KBM-7 (cell line): ENCODE data around the gene BCAS1.
"Not testable (repeated sequence)": the region's sequence is repeated elsewhere in the genome, so short reads cannot be mapped to it uniquely, and the experiment has no call there.

ENCODE experiments used
- DNase-seq: peaks from one replicate; pipeline ENCODE4 v3.0.0-alpha.2; 2015
- in situ Hi-C: fragments of 300-500 bp; cut with MboI; formaldehyde crosslinking; loops from 2 replicates; pipeline ENCODE4 v1.14.3; 2020; ENCODE audit warnings: low sequenced_read_pairs, low pct_unique_long_range_greater_than_20kb, mixed read lengths

The BCAS1 gene

GRCh38 chr20:53943522-53944291 is 126.7 kb downstream of the BCAS1 start:
- in situ Hi-C loops, result no loop called here
- peak; percentile 73 for DNase-seq

- in situ Hi-C loops, result no loop called here
- no peak for DNase-seq
Observed at GRCh38 chr20:53942973-53943372, 127.4 kb downstream of the BCAS1 start.

GRCh38 chr20:53942472-53942816 is 128.0 kb downstream of the BCAS1 start:
- in situ Hi-C loops, result no loop called here

GRCh38 chr20:53941680-53942471 is 128.5 kb downstream of the BCAS1 start:
- DNase-seq, result no peak
- in situ Hi-C loops, result no loop called here

More at GRCh38 chr20:53942472-53942816, 128.0 kb downstream of the BCAS1 start:
- no peak for DNase-seq

GRCh38 chr20:53940907-53941545 is 129.4 kb downstream of the BCAS1 start:
- in situ Hi-C loops, result no loop called here
- DNase-seq, result peak; percentile 52

- in situ Hi-C loops, result no loop called here
- DNase-seq, result no peak
Observed at GRCh38 chr20:53940360-53940702, 130.1 kb downstream of the BCAS1 start.

GRCh38 chr20:53939572-53940359 is 130.6 kb downstream of the BCAS1 start:
- in situ Hi-C loops, result no loop called here
- peak; percentile 93 for DNase-seq

- no peak for DNase-seq
- in situ Hi-C loops, result no loop called here
Observed at GRCh38 chr20:53939190-53939571, 131.2 kb downstream of the BCAS1 start.

GRCh38 chr20:53938739-53939138 is 131.7 kb downstream of the BCAS1 start:
- no peak for DNase-seq
- in situ Hi-C loops, result no loop called here

- in situ Hi-C loops, result no loop called here
Observed at GRCh38 chr20:53937929-53938367, 132.4 kb downstream of the BCAS1 start.

GRCh38 chr20:53937339-53937741 is 133.1 kb downstream of the BCAS1 start:
- no peak for DNase-seq
- in situ Hi-C loops, result no loop called here

More at GRCh38 chr20:53937929-53938367, 132.4 kb downstream of the BCAS1 start:
- no peak for DNase-seq

GRCh38 chr20:53935344-53936084 is 134.9 kb downstream of the BCAS1 start:
- in situ Hi-C loops, result no loop called here
- no peak for DNase-seq

GRCh38 chr20:53934421-53935343 is 135.7 kb downstream of the BCAS1 start:
- DNase-seq, result peak; percentile 95
- in situ Hi-C loops, result no loop called here

- in situ Hi-C loops, result no loop called here
- DNase-seq, result no peak
Observed at GRCh38 chr20:53933232-53933846, 137.1 kb downstream of the BCAS1 start.

GRCh38 chr20:53932655-53933192 is 137.7 kb downstream of the BCAS1 start:
- DNase-seq, in situ Hi-C loops: not testable (repeated sequence)

GRCh38 chr20:53931597-53931996 is 138.8 kb downstream of the BCAS1 start:
- in situ Hi-C loops, result no loop called here
- DNase-seq, result no peak
